HG03103 (cell line): ENCODE results near the gene CLIC4.

ENCODE experiments used
- ATAC-seq: cut with Tn5 transposase; IDR thresholded peaks from one replicate; pipeline ENCODE4 v1.9.1; 2021; ENCODE audit warnings: low read depth; ENCODE audit not compliant: unreplicated experiment

CLIC4 gene

DNA sequence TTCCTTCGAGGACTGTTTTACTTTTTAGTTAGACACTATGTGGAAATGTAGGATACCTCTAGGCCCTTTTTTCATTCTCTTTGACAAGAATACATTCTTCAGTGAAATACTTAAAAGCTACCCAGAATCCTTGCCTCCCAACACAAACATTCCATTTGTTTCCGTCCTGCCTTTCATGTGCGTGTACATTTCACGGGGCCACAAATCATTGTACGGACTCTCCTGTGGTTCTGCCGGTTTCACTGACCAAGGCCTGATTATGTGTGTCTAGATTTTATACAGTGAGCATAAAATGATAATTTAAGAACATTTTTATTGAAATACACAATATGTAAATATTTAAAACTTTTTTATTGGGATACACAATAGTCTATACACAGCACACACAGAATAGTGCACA, 108.4 kb downstream of the CLIC4 start:
- ATAC-seq: no peak

DNA sequence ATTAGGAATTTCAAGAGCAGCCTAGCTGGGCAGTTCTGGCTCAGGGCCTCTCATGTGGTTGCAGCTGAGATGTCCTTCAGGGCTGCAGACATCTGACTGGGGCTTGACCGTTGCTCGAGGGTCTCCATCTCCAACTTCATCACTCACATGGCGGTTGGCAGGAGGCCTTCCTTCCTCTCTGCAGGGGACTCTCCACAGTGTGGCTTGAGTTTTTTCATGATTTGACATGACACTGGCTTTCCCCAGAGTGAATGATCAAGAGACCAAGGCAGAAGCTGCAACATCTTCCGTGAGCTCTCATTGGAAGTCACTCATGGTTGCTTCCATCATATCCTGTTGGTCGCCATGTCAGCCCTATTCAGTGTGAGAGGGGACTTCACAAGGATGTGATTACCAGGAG, 110.2 kb downstream of the CLIC4 start:
- no peak for ATAC-seq

GRCh38 chr1:24856787-24857506, 111.7 kb downstream of the CLIC4 start:
- ATAC-seq: no peak

GRCh38 chr1:24857507-24858133, 112.4 kb downstream of the CLIC4 start:
- ATAC-seq: no peak

- no peak for ATAC-seq
Measured at GRCh38 chr1:24858277-24858676, 113.0 kb downstream of the CLIC4 start.

GRCh38 chr1:24859063-24860010, 114.1 kb downstream of the CLIC4 start:
- ATAC-seq: no peak

GRCh38 chr1:24860841-24861240, 115.6 kb downstream of the CLIC4 start:
- ATAC-seq: no peak

- no peak for ATAC-seq
Measured at GRCh38 chr1:24861821-24862727, 116.8 kb downstream of the CLIC4 start.

DNA sequence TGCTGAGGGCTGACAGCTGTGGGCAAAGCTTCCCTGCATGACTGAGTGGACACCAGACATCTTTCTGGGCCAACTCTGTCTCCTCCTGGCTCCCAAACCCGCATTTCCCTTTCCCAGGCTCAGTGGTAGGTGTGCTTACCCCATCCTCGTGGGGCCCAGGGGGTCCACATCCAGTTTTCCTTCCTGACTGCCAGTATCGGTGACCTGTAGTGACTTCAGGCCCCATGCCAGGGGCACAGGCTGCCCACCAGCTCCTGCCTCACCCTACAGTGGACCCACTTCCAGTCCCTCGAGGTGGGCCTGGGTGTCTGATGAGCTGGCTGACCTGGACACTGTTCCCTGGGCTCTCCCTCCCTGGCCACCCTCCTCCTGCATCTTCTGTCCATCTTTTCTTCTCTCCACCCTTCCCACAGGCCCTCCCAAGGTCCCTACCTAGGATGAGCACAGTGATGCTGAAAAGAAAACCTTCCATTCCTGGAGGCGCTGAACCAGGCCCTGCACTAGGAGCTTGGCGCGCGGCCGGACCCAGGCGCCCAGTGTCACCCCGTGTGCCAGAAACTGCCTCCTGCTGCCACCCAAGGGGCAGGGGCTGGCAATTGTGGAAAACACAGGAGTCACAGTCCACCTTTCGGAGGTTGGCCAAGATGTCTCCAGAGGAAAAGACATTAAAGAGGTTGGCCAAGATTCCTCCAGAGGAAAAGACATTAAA, 117.7 kb downstream of the CLIC4 start:
- no peak for ATAC-seq

DNA sequence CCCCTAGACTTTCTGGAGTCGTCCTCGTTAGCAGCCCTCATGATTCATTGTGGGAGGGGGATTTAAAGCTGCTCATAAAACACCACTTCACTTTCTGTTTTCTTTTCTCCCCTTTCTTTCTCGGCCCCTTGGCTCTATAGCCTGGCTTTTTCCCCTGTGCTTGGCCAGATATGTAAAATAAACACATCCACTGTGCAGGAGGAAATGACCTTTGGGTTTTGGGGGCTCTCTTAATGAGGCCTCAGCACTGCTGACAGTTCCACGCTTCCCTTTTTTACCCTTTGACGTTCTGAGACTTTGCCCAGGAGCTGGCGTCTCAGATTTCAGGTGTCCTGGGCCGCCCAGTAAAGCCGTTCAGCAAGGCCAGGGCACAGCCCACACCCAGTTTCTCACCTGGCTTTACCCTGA, 119.1 kb downstream of the CLIC4 start:
- ATAC-seq: no peak

DNA sequence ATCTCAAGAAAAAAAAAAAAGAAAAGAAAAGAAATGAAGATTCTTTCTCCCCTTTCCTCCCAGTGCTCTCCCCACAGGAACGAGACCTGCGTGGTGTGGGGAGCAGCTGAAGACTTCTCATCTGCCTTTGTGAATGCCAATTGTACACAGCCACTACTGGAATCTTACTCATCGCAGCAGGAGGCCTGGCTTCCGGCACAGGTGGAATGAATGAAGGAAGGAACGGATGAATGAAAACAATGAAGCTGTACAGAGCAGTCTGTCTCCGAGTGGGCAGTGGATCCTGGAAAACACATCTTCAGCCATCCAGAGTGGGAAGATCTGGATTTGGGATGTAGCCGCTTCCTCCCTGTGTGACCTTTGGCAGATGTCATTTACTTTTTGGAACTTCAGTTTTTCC, 119.9 kb downstream of the CLIC4 start:
- ATAC-seq: no peak

DNA sequence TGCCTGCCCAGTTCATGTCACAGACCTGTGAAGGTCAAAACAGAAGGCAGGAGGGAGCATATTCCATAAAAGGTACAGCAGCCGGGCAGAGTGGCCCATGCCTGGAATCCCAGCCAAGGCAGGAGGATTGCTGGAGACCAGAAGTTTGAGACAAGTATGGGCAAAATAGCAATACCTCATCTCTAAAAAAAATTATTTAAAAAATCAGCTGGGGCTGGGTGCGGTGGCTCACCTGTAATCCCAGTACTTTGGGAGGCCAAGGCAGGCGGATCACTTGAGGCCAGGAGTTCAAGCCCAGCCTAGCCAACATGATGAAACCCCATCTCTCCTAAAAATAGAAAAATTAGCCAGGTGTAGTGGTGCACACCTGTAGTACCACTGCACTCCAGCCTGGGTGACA, 120.3 kb downstream of the CLIC4 start:
- no peak for ATAC-seq

DNA sequence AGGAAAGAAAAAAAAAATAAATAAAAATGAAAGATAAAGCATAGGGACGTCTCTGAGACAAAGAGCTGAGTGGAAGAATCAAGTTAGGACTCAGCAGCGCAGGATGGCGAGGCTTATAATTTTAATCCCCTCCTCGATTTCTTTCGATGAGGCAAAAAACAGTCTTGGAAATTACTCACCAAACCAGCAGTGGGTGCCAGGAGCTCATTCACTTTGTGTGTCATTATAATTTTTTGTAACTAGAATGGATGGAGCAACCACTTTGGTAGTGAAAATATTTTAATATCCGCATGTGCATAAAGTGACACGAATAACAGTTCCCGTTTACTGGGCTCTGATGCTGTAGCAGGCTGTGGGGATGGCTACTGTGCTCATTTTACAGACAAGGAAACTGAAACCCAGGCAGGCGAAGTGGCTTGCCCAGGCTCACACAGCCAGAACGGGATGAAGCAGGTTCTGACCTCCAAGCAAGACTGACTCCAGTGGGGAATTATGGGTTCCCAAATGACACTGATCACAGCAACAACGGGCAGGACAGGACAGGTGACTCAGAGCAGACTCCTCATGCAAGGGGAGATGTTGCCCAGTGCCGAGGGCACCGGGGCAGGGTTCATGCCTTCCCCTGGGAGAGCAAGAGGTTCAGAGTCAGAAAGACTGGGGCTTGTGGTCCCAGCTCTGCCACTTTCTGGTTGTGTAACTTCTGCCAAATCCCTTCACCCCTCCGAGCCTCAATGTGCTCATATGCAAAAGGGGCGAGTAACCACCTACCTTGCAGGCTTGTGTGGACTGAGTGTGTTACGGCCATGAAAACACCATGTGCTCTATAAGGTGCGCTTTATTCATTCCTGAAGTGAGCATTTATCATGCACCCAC, 121.2 kb downstream of the CLIC4 start:
- no peak for ATAC-seq

GRCh38 chr1:24867084-24867870, 122.0 kb downstream of the CLIC4 start:
- ATAC-seq: no peak

GRCh38 chr1:24868016-24868875, 123.0 kb downstream of the CLIC4 start:
- ATAC-seq: no peak

DNA sequence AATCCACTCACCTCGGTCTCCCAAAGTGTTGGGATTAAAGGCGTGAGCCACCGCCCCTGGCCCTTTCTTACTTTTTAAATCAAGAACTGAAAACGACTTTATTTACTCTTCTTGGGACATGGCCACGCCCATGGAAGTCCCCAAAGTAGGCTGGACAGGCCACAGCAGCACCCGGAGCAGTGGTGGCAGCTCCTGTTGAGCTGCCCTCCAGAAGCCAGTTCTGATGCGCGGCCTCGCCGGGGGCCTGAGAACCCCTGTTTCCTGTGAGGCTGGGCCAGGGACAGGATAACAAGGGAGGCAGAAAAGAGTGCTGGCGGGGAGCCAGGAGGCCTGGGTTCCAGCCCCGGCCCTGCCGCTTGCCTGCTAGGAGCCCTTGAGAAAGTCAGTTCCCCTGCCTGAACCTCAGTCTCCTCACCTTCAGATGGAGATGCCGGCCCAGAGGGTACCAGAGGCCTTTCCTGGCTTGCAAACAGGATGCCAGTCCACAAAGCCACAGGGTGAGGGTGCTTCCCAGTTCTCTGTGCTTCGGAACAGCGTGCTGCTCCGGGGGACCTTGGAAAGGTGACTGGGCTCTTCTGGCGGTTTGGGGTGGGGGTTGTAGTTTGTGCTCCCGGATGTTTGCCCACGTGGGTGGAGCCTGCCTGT, 125.4 kb downstream of the CLIC4 start:
- ATAC-seq: no peak
